AML-193 (cell line): ENCODE measurements around the gene TRIM63.

Source experiments
- DNase-seq, 2 experiments: peaks; one replicate each; lab custom pipeline; 2025; lab: John Stamatoyannopoulos, UW

Gene TRIM63

DNA sequence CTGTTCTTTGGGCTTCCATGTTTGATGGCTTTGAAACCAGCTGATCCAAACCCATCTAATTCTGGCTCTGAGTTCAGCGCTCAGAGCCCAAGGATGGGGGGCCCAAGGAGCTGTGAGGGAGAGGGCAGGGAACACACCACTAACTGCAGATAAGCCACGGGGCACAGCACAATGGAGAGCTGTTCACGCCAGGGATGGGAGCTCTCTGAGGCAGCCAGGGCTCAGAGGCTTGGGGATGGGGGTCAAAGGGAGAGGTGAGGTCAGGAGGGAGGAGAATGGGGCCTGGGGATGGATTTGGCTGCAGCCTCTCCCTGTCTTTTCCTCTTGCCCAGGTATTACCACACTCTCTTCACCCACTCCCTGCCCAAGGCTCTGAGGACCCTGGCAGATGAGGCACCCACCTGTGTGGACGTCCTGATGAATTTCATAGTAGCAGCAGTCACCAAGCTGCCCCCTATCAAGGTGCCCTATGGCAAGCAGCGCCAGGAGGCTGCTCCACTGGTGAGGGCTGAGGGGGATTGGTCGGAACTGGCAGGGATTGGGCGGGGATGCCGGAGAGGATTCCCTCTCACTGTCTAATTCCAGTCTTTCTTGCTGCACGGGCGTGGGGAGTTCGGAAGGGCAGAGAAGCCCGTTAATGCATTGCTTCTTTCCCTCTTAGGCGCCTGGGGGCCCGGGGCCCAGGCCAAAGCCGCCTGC lies 32.8 kb downstream of the TRIM63 start:
- no peak for DNase-seq

DNA sequence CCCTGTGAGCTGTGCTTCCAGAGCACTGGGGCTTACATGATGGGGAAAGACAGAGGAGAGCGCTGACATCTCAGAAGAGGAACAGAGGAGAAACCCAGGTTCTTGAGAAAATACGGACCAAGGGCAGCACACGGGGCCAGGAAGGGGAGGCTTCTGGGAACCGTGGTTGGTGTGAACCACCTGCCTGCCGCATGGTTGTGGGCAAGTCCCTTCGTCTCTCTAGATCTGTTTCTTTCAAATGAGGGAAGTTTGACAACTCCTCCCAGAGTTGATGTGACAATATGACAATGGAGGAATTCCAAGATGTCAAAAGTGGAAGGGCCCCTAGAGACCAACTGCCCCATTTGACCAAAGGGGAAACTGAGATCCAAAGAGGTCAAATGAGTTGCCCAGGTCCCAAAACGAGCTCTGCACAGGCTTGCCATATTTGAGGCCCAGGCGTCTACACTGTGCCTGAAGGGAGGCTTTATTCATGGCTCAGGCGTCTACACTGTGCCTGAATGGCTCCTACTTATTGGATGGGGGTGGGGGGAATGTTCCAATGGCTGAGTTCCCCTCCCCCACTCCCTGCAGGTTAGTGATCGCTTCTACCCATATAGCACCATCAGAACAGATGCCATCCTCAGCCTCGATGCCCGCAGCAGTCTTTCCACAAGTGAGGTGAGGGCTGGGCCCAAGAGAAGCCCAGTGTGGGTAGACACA lies 34.6 kb downstream of the TRIM63 start:
- DNase-seq: no peak

GRCh38 chr1:26031611-26032220 lies 35.7 kb downstream of the TRIM63 start:
- DNase-seq: no peak

DNA sequence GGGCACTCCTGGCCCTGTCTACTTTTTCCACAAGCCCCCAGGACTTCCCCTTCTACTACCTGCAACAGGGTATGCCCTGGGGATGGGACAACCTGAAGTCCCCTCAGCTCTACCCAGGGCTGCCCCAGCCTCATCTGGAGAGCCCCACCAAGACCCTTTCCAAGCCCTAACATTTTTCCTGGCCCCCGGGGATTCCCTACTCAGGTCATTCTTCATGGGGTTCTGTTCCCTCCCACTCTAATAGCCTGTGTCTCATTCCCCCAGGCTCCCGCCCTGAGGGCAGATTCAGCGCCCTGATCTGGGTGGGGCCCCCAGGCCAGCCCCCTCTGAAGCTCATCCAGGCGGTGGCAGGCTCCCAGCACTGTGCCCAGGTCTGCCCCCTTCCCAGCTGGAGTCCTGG lies 36.2 kb downstream of the TRIM63 start:
- no peak for DNase-seq

DNA sequence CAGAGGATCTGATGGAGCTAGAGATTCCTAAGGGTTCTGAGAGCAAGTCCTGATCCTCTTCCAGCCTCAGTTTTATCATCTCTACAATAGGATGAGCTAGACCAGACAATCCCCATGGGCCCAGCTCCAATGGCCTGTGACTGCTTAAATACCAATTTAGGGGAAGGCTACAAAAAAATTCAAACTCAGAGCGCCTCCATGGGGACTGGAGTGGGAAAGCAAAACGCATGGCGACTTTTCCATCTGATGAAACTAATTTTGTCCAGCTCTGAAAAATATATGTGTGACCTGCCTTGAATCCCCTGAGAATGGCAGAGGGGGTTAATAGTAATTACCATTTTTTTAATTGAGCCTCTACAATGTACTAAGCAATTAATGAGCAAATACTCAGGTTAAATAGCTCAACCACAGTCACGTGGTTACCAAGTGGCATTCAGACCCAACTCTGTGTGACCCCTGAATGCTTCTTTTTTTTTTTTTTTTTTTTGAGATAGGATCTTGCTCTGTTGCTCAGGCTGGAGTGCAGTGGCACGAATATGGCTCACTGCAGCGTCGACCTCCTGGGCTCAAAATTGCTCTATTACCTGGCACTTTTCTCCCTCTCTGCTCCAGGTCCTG lies 37.5 kb downstream of the TRIM63 start:
- peak; percentile 35 to 39 for DNase-seq

DNA sequence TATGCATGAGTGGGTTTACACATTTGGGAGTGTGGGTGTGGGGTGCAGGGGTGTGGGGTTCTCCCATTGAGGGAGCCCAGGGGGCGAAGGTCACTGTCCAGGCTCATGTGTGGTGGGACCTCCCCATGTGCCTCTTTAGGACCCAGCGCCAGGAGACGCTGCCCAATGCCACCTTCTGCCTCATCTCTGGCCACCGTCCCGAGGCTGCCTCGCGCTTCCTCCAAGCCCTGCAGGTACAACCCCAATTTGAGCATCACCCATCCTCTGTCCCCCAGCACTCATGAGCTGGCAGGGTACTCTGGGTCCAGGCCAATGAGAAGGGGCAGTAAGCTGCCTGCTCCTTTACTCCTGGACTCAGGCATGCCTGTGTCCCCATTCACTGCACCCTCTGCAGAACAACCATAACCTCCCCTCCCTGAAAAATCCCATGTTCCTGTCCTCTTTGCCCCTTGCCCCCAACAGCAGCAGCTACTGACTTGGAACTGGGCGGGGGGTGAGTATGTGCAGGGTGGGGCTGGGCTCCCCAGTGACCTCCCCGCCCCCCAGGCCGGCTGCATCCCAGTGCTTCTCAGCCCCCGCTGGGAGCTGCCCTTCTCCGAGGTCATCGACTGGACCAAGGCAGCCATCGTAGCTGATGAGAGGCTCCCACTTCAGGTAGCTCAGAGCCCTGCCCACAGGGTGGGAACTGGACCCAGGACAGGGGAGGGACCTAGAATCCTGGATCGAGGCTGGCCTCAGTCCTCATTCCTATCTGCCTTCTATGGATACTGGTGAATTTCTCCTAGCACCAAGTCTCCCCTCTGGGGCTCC lies 38.2 kb downstream of the TRIM63 start:
- no peak for DNase-seq

DNA sequence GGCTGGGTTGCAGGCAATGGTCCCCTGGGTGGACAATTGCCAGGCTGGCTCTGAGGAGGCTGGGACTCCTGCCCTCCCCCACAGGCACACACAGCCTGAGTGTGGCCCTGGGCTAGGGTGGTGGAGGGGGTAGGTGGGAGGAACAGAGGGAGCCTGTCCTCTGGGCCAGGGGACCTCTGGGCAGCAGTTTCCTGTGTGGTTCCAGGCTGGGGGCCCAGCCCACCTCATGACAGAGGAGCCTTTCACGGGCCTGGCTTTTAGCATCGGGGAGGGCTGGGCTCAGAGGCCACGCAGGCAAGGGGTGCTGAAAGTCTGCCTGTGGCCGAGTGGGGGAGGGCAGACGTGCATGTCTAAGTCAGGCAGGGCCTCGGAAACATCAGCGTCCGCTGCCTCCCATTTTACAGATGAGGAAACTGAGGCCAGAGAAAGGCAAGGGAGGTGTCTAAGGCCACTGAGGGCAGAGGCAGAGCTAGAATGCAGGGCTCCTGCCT lies 38.9 kb downstream of the TRIM63 start:
- no peak for DNase-seq

DNA sequence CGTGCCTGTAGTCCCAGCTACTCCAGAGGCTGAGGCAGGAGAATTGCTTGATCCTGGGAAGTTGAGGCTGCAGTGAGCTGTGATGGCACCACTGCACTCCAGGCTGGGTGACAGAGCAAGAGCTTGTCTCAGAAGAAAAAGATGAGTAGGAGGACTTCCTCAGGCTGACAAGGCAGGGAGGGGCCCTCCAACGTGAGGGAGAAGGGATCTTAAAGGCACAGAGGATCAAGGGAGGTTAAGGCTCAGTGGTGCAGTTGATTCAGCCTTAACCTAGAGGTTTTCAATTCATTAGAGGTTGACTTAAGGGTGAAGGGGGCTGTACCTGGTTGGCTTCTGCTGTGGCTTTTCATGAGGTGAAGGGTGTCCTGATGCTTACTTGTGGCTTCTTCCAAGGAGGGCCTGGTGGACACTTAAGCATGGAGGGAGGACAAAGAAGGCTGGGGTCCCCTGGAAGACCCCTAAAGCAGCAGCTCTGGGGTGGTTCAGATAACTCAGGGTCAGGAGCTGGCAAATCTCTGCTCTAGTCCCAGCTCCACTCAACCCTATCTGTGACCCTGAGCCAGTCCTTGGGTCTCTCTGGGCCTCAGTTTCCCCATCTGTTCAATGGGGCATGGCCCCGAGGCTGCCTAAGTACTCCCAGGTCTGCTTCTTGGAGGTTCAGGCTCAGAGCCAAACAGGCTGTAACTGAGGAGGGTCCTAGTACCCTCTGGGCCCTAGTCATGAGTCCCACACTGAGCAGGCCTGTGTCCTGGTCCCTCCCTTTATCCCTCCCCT lies 39.5 kb downstream of the TRIM63 start:
- peak; percentile 21 to 46 for DNase-seq

DNA sequence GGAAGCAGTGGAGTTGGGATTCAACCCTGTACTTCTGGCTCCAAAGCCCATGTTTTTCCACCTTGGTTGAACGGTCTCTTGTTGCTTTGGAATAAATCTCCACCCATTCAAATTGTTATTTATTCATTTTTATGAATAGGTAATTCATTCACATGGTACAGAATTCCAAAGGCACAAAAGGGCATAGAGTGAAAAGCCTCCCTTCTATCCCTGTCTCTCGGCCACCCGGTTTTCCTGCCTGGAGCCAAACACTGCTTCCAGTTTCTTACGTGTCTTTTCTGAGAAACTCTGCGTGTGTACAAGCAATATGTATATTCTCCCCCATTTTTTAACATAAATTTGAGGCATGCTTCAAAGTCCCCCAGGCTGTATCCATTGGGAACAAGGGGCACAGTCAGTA lies 41.9 kb downstream of the TRIM63 start:
- no peak for DNase-seq

DNA sequence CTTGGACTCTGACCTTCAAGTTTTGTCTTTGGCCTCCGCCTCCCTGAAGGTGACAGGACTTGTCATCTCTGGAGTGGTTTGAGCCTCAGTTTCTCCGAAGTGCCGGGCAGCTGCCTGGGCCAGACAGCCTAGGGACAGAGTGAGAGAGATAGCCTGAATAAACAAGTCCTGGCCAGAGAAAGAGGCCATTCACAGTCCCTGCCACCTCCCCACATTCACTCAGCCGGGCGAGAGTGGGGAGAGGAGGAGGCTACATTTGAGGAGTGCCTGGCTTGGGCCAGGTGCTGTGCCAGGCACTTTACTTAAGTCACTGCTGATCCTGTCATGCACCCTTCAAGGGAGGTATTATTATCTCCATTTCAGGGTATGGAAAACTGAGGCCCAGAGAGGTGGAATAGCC lies 42.4 kb downstream of the TRIM63 start:
- no peak for DNase-seq

- no peak for DNase-seq
These were observed 43.6 kb downstream of the TRIM63 start for GRCh38 chr1:26023826-26024225.

- no peak for DNase-seq
These were observed 44.4 kb downstream of the TRIM63 start for GRCh38 chr1:26023009-26023408.

GRCh38 chr1:26022404-26022779 lies 45.0 kb downstream of the TRIM63 start:
- no peak for DNase-seq

DNA sequence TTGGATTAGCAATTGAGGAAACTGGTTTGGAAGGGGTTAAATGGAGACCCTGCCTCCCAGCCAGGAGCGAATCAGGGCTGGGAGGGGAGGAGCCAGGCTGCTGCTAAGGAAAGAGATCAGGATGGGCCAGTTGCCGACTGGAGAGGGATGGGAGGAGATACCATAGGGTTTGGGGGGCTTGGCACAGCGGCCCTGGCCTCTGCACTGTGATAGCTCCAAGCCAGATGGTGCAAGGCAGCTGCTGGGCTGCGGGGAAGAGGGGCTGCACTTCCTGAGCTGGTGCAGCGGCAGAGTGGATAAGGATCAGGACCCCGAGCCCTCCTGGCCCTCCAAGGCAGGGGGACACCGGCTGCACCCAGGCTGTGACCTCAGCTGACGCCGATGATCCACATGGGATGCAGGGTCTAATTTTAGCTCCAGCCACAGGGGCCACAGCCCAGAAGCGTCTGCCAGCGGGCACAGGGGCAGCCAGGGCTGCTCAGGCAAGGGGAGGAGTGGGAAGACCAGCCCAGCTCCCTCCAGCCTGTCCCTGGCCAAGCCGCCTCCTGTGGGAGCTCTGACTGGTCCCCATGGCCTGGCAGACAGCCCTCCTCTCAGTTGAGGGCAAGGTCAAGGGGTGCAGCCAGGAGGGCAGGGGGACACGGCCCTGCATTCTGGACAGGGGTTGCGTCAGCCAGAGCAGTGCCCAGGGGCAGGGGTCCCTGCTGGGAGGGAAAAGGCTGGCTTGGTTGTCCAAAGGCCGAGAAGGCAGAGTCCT lies 45.6 kb downstream of the TRIM63 start, which contains the start of gene EXTL1:
TSS of gene EXTL1 (plus strand) at position 129 of the 757 bp plus-strand sequence. CDS start 872 bp downstream, outside the sequence.
- no peak for DNase-seq

GRCh38 chr1:26020941-26021646 lies 46.3 kb downstream of the TRIM63 start:
- no peak for DNase-seq

DNA sequence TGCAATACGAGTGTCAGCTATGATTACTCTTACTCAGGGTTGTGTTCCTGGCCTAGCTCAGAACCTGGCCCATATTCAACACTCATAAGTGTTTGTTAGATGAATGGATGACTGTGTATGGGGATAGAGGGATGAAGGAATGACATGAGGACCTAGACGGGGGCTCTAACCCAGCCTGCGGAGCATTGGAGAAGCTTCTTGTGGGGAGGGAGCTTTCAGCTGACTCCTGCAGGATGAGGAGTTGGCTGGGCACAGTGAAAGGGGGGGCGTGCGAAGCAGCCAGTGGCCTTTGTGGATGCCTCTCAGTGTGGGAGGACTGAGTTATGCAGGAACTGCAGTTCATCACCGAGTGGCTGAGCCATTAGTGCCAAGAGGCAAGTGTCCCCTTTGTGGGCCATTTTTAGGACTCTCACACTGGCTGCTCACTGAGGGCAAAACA lies 47.1 kb downstream of the TRIM63 start:
- no peak for DNase-seq

DNA sequence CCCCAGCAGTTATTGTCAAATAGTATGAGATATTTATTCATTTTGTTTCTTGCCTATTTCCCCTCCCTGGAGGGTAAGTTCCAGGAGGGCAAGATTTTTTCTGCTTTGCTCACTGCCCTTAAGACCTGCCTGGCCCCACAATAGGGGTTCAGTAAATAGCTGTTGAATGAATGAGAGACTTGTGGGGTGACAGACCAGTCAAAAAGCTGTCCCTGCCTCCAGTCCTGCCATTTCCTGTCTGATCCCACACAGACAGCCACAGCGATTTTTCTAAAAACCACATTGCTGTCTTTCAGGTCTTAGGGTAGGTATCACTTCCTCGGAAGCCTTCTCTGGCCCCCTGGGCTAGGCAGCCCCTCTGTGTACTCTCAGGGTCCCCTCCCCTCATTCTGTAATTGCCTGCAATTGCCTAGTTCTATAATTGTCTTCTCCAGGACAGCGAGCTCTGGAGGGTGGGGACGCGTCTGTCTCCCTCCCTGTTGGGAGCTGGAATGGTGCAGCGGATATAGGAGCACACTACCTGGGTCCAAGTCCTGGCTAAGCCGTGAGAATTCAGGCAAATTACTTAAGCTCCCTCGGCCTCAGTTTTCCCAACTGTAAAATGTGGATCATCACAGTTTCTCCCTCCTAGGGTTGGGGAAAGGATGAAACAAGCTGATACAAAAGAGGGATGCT lies 47.7 kb downstream of the TRIM63 start:
- DNase-seq: no peak

DNA sequence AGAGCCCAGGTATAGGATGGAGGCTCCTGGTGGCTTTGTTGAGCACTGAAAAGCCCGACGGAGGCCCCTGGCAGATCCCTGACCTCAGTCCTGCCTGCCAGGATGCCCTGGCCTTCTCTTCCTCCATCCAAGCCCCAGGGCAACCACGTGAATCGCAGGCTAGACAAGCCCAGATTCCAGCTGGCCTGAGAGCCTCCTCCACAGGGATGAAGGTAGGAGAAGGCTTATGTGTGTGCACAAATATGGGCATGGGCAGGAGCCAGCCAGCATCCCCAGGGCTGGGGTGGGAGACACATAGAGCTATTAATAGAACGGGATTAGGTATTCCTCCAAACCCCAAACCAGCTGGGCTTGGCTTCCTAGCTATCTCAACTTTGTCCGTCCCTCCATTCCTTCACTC lies 49.8 kb downstream of the TRIM63 start:
- no peak for DNase-seq

DNA sequence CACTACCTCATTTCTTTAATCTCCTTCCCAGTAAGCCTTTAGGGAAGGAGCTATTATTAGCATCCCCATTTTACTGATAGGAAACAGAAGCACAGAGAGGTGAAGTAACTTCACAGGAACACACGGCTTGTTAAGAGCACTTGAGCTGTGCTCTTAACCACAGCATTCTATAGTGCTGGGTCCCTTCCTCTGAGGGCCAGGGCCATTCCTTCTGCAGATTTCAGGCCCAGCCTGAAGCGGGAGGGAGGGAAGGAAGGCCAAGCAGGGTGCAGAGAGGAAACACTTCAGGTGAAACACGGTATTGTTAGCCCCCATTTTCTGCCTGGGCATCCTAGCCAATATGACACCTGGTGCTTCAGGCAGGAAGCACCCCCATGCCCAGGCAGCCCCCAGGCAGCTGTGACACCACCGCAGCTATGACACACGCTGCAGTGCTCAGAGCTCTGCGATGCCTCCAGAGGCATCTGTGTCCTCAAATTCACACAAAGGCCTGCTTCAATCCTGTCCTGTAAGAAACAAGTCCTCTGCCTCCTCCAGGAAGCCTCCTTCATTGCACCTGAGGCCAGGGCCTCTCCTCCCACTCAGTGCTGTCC lies 50.4 kb downstream of the TRIM63 start:
- DNase-seq: no peak
